ENCODE data around the gene NTF3. TPM values are rescaled to one million over a fixed set of nuclear protein-coding genes. Genes with fewer than 3 reads are reported as not detected.

NTF3 gene
- polyA plus RNA-seq, 1 donor (not counting 4 experiments of a cell fraction or from before 2014, with no cell fraction given) = not detected

- no peaks in the 10 kb centered on the region for H4K20me1 ChIP-seq (ENCODE audit: control insufficient read depth, extremely low read depth, insufficient read depth, low read length)
- no peaks in the 10 kb centered on the region for H3K36me3 ChIP-seq (ENCODE audit: control insufficient read depth in 2 of 2, extremely low read depth in 1 of 2, insufficient read depth in 2 of 2, low read length in 2 of 2)
- DNase-seq (ENCODE audit: low read depth, low spot score) (no peak), FAIRE-seq (no peak)
- no peak overlapping the region for H3K9ac ChIP-seq (ENCODE audit: control insufficient read depth, extremely low read depth, insufficient read depth, low read length)
- dilution Hi-C loops (cut with MboI; ENCODE audit: extremely low pct_ligation_motif_present, low sequenced_read_pairs) = no loop called here
- no peaks in the 10 kb centered on the region for H3K9me3 ChIP-seq (ENCODE audit: control insufficient read depth, low read depth, low read length)
- no peak overlapping the region for H3K4me3 ChIP-seq (ENCODE audit: control insufficient read depth in 2 of 3, extremely low read depth in 1 of 3, insufficient read depth in 2 of 3, low read depth in 1 of 3, low read length in 3 of 3)
- H3K27ac ChIP-seq (ENCODE audit: control insufficient read depth, insufficient read depth, low read length) = no peak overlapping the region
- no peaks in the 10 kb centered on the region for H3K9me1 ChIP-seq (ENCODE audit: control insufficient read depth, extremely low read depth, insufficient read depth, low read length)
- peaks cover 4% of the 10 kb centered on the region for H3K4me1 ChIP-seq (ENCODE audit: control insufficient read depth, extremely low read depth, insufficient read depth, low read length)
- TF ChIP-seq EZH2 (IDR thresholded peaks at IDR 0.05; ENCODE audit: low read length) (no peak), CTCF (optimal IDR thresholded peaks at IDR 0.05 in 1 of 3, IDR thresholded peaks at IDR 0.05 in 1 of 3, conservative IDR thresholded peaks at IDR 0.05 in 1 of 3; ENCODE audit: extremely low read depth in 1 of 3, insufficient read depth in 2 of 3, low read length in 3 of 3) (no peak)
- no peaks in the 10 kb centered on the region for H3K79me2 ChIP-seq (ENCODE audit: control insufficient read depth, insufficient read depth, low read length)
- H3K4me2 ChIP-seq (ENCODE audit: control insufficient read depth, extremely low read depth, insufficient read depth, low read depth, low read length) = no peak overlapping the region
- no peaks in the 10 kb centered on the region for H3K27me3 ChIP-seq (ENCODE audit: control insufficient read depth, extremely low read depth, insufficient read depth, low read length)
- H2AFZ ChIP-seq (ENCODE audit: control insufficient read depth, low read length) = no peak overlapping the region
Measured at GRCh38 chr12:5464096-5464495, 32.2 kb downstream of the NTF3 start.

- no peak overlapping the region for H3K27ac ChIP-seq (ENCODE audit: control insufficient read depth, insufficient read depth, low read length)
- no peak overlapping the region for H3K4me2 ChIP-seq (ENCODE audit: control insufficient read depth, extremely low read depth, insufficient read depth, low read depth, low read length)
- no peak for TF ChIP-seq EZH2 (IDR thresholded peaks at IDR 0.05; ENCODE audit: low read length)
- no peak for TF ChIP-seq CTCF (optimal IDR thresholded peaks at IDR 0.05 in 1 of 3, IDR thresholded peaks at IDR 0.05 in 1 of 3, conservative IDR thresholded peaks at IDR 0.05 in 1 of 3; ENCODE audit: extremely low read depth in 1 of 3, insufficient read depth in 2 of 3, low read length in 3 of 3)
- dilution Hi-C loops (cut with MboI; ENCODE audit: extremely low pct_ligation_motif_present, low sequenced_read_pairs) = no loop called here
- DNase-seq (ENCODE audit: low read depth, low spot score) (no peak), FAIRE-seq (no peak)
- no peaks in the 10 kb centered on the region for H3K79me2 ChIP-seq (ENCODE audit: control insufficient read depth, insufficient read depth, low read length)
- H2AFZ ChIP-seq (ENCODE audit: control insufficient read depth, low read length) = no peak overlapping the region
- H3K9me1 ChIP-seq (ENCODE audit: control insufficient read depth, extremely low read depth, insufficient read depth, low read length) = no peaks in the 10 kb centered on the region
- no peak overlapping the region for H3K9ac ChIP-seq (ENCODE audit: control insufficient read depth, extremely low read depth, insufficient read depth, low read length)
- no peak overlapping the region for H3K4me3 ChIP-seq (ENCODE audit: control insufficient read depth in 2 of 3, extremely low read depth in 1 of 3, insufficient read depth in 2 of 3, low read depth in 1 of 3, low read length in 3 of 3)
- H4K20me1 ChIP-seq (ENCODE audit: control insufficient read depth, extremely low read depth, insufficient read depth, low read length) = no peaks in the 10 kb centered on the region
- H3K9me3 ChIP-seq (ENCODE audit: control insufficient read depth, low read depth, low read length) = no peaks in the 10 kb centered on the region
- no peaks in the 10 kb centered on the region for H3K27me3 ChIP-seq (ENCODE audit: control insufficient read depth, extremely low read depth, insufficient read depth, low read length)
- H3K4me1 ChIP-seq (ENCODE audit: control insufficient read depth, extremely low read depth, insufficient read depth, low read length) = peaks cover 4% of the 10 kb centered on the region
- H3K36me3 ChIP-seq (ENCODE audit: control insufficient read depth in 2 of 2, extremely low read depth in 1 of 2, insufficient read depth in 2 of 2, low read length in 2 of 2) = no peaks in the 10 kb centered on the region
Measured at GRCh38 chr12:5465384-5465783, 33.5 kb downstream of the NTF3 start.
